NCI-H345 (cell line): ENCODE results near the gene PDE4B.

Experiments
- DNase-seq: peaks from one replicate; lab custom pipeline; 2025; lab: John Stamatoyannopoulos, UW

The PDE4B gene

GRCh38 chr1:65882076-65882475 is 89.4 kb downstream of the PDE4B start:
- no peak for DNase-seq

- no peak for DNase-seq
Measured at GRCh38 chr1:65889441-65889840, 96.7 kb downstream of the PDE4B start.

- no peak for DNase-seq
Measured at GRCh38 chr1:65890201-65890843, 97.6 kb downstream of the PDE4B start.

GRCh38 chr1:65894738-65895605 is 102.3 kb downstream of the PDE4B start:
- DNase-seq: no peak

- DNase-seq: no peak
Measured at GRCh38 chr1:65896721-65897120, 104.0 kb downstream of the PDE4B start.

GRCh38 chr1:65897485-65897884 is 104.8 kb downstream of the PDE4B start:
- no peak for DNase-seq

GRCh38 chr1:65904681-65905083 is 112.0 kb downstream of the PDE4B start:
- no peak for DNase-seq

- no peak for DNase-seq
Measured at GRCh38 chr1:65910432-65910831, 117.7 kb downstream of the PDE4B start.

- DNase-seq: no peak
Measured at GRCh38 chr1:65911679-65912078, 119.0 kb downstream of the PDE4B start.

- no peak for DNase-seq
Measured at GRCh38 chr1:65918564-65918963, 125.9 kb downstream of the PDE4B start.

GRCh38 chr1:65921446-65921845 is 128.8 kb downstream of the PDE4B start:
- DNase-seq: no peak

GRCh38 chr1:65924471-65924870 is 131.8 kb downstream of the PDE4B start:
- no peak for DNase-seq

GRCh38 chr1:65938506-65938905 is 145.8 kb downstream of the PDE4B start:
- no peak for DNase-seq

- DNase-seq: no peak
Measured at GRCh38 chr1:65939191-65939590, 146.5 kb downstream of the PDE4B start.

GRCh38 chr1:65939636-65940035 is 146.9 kb downstream of the PDE4B start:
- no peak for DNase-seq

- no peak for DNase-seq
Measured at GRCh38 chr1:65940126-65940525, 147.4 kb downstream of the PDE4B start.

GRCh38 chr1:65942476-65942875 is 149.8 kb downstream of the PDE4B start:
- DNase-seq: no peak

GRCh38 chr1:65946376-65946775 is 153.7 kb downstream of the PDE4B start:
- DNase-seq: no peak

GRCh38 chr1:65946960-65947359 is 154.3 kb downstream of the PDE4B start:
- DNase-seq: no peak

- DNase-seq: no peak
Measured at GRCh38 chr1:65948609-65949229, 156.0 kb downstream of the PDE4B start.

- DNase-seq: no peak
Measured at GRCh38 chr1:65949230-65949626, 156.5 kb downstream of the PDE4B start.

GRCh38 chr1:65949933-65950332 is 157.2 kb downstream of the PDE4B start:
- no peak for DNase-seq

- no peak for DNase-seq
Measured at GRCh38 chr1:65952696-65953095, 160.0 kb downstream of the PDE4B start.
